ENCODE measurements around the gene LSAMP. TPM values are rescaled to one million over a fixed set of nuclear protein-coding genes. Genes with fewer than 3 reads are reported as not detected.

LSAMP gene
- total RNA-seq: 1 to 10 TPM; 1.2 to 3.0 (median 1.8) TPM

DNA sequence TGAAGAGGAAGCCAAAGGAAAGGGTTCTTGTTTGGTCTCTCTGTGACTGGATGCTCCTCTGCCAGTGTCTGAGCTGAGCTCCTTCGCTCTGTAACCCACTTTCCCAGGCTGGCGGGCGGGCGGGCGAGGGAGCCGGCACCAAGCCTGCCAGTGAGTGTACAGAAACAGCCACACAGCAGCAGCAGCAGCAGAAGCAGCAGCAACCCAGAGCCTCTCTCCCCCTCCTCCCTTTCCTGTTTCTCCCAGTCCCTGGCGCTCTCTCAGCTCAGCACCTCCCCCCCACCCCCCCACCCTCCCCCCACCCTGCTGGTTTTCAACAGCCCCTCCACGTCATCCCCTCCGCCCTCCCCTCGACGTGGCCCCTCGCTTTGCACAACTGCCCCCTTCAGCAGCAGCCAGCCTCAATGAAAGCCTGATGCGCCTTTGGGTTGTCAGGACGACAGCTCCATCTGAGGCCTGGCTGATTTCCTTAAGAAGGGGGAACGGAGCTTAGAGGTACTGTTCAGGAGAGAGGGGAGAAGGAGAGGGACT lies at the start of gene LSAMP:
Gene LSAMP, minus strand, starts transcription at position 177 of the 531 bp plus-strand sequence.
- peak within 1 kb of the TSS; percentile 37 to 51 (median 37) for H3K4me3 ChIP-seq
- H3K27ac ChIP-seq (replicated peaks in 1 of 4): no peak within 1 kb of the TSS
- 3% methylated on average over 15 of the region's 15 CpGs for WGBS
- H3K4me1 ChIP-seq: no peaks in the 10 kb centered on the region
- intact Hi-C loops (cut with DNase I): no loop called here
- H3K27me3 ChIP-seq: peaks cover 0 to 13% (median 2%) of the 10 kb centered on the region in 4 donors
- H3K36me3 ChIP-seq: no peaks in the 10 kb centered on the region
- no peak for DNase-seq (ENCODE audit: extremely low spot score)
- H3K9me3 ChIP-seq: no peaks in the 10 kb centered on the region
- TF ChIP-seq POLR2A (IDR thresholded peaks at IDR 0.05; ENCODE audit: low read depth): no peak
- TF ChIP-seq, protein P1, sequence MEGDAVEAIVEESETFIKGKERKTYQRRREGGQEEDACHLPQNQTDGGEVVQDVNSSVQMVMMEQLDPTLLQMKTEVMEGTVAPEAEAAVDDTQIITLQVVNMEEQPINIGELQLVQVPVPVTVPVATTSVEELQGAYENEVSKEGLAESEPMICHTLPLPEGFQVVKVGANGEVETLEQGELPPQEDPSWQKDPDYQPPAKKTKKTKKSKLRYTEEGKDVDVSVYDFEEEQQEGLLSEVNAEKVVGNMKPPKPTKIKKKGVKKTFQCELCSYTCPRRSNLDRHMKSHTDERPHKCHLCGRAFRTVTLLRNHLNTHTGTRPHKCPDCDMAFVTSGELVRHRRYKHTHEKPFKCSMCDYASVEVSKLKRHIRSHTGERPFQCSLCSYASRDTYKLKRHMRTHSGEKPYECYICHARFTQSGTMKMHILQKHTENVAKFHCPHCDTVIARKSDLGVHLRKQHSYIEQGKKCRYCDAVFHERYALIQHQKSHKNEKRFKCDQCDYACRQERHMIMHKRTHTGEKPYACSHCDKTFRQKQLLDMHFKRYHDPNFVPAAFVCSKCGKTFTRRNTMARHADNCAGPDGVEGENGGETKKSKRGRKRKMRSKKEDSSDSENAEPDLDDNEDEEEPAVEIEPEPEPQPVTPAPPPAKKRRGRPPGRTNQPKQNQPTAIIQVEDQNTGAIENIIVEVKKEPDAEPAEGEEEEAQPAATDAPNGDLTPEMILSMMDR (IDR thresholded peaks at IDR 0.05): no peak
- no peak for TF ChIP-seq POLR2AphosphoS5 (IDR thresholded peaks at IDR 0.05)

DNA sequence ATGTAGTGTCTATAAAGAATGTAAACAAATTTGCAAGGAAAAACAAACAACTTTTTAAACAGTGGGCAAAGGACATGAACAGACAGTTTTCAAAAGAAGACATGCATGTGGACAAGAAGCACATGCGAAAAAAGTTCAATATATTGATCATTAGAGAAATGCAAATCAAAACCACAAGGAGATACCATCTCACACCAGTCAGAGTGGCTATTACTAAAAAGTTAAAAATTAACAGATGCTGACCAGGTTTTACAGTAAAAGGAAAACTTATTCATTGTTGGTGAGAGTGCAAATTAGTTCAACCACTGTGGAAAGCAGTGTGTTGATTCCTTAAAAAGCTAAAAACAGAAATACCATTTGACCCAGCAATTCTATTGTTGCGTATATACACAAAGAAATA lies 47.1 kb upstream of the LSAMP start:
- H3K4me1 ChIP-seq: no peaks in the 10 kb centered on the region
- no peak overlapping the region for H3K27ac ChIP-seq (replicated peaks in 1 of 4)
- TF ChIP-seq EP300 (IDR thresholded peaks at IDR 0.05): no peak
- TF ChIP-seq POLR2AphosphoS5 (IDR thresholded peaks at IDR 0.05): no peak
- no peak for TF ChIP-seq POLR2A (IDR thresholded peaks at IDR 0.05; ENCODE audit: low read depth)
- TF ChIP-seq, protein P1 (IDR thresholded peaks at IDR 0.05): no peak
- intact Hi-C loops (cut with DNase I): no loop called here
- H3K27me3 ChIP-seq: no peaks in the 10 kb centered on the region
- H3K9me3 ChIP-seq: peaks cover 0 to 6% (median 0%) of the 10 kb centered on the region in 4 donors
- no peak overlapping the region for H3K4me3 ChIP-seq
- no peaks in the 10 kb centered on the region for H3K36me3 ChIP-seq
- WGBS: 51% methylated on average over 2 of the region's 2 CpGs
- no peak for DNase-seq (ENCODE audit: extremely low spot score)

- 78% methylated on average over 4 of the region's 4 CpGs for WGBS
- DNase-seq (ENCODE audit: extremely low spot score): no peak
- Histone ChIP-seq H3K36me3 (no peaks in the 10 kb centered on the region), H3K9me3 (peaks cover 0 to 10% (median 0%) of the 10 kb centered on the region in 4 donors), H3K27ac (replicated peaks in 1 of 4) (no peak overlapping the region), H3K4me1 (no peaks in the 10 kb centered on the region), H3K27me3 (no peaks in the 10 kb centered on the region), H3K4me3 (no peak overlapping the region)
- intact Hi-C loops (cut with DNase I): no loop called here
- TF ChIP-seq POLR2A (IDR thresholded peaks at IDR 0.05; ENCODE audit: low read depth) (no peak), POLR2AphosphoS5 (IDR thresholded peaks at IDR 0.05) (no peak), EP300 (IDR thresholded peaks at IDR 0.05) (no peak)
- TF ChIP-seq, protein P1 (IDR thresholded peaks at IDR 0.05): no peak
Measured at GRCh38 chr3:116483135-116483534, 37.8 kb upstream of the LSAMP start.

DNA sequence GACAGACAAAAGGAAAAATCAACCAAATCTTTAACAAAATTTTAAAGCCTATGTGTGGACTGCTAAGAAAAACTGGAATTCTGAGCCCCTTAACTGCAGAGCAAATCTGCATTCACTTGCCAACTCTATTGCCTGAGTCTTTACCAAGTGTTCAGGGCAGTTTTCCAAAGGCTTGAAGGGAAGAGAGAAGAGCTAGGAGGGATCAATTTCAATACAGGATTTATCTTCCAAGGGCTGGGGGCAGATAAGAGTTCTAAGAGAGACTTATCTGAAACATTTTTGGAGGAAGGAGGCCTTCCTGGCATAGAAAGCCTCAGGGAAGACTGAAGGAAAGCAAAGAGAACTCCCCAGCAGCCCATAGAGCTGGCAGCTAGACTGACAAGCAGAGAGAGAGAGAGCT lies 31.4 kb upstream of the LSAMP start:
- no peak for TF ChIP-seq POLR2AphosphoS5 (IDR thresholded peaks at IDR 0.05)
- TF ChIP-seq, protein P1 (IDR thresholded peaks at IDR 0.05): no peak
- no peak for TF ChIP-seq EP300 (IDR thresholded peaks at IDR 0.05)
- TF ChIP-seq POLR2A (IDR thresholded peaks at IDR 0.05; ENCODE audit: low read depth): no peak
- Histone ChIP-seq H3K27me3 (no peaks in the 10 kb centered on the region), H3K36me3 (no peaks in the 10 kb centered on the region), H3K4me1 (no peaks in the 10 kb centered on the region), H3K4me3 (no peak overlapping the region), H3K9me3 (peaks cover 0 to 10% (median 0%) of the 10 kb centered on the region in 4 donors), H3K27ac (replicated peaks in 1 of 4) (no peak overlapping the region)
- DNase-seq (ENCODE audit: extremely low spot score): no peak
- intact Hi-C loops (cut with DNase I): no loop called here

GRCh38 chr3:116474801-116475200 lies 29.5 kb upstream of the LSAMP start:
- no peak for DNase-seq (ENCODE audit: extremely low spot score)
- H3K36me3 ChIP-seq: no peaks in the 10 kb centered on the region
- H3K27me3 ChIP-seq: no peaks in the 10 kb centered on the region
- H3K27ac ChIP-seq (replicated peaks in 1 of 4): no peak overlapping the region
- no peaks in the 10 kb centered on the region for H3K4me1 ChIP-seq
- intact Hi-C loops (cut with DNase I): no loop called here
- H3K4me3 ChIP-seq: no peak overlapping the region
- no peaks in the 10 kb centered on the region for H3K9me3 ChIP-seq
- TF ChIP-seq POLR2AphosphoS5 (IDR thresholded peaks at IDR 0.05): no peak
- TF ChIP-seq, protein P1 (IDR thresholded peaks at IDR 0.05): no peak

Data from esophagus muscularis mucosa (tissue), 4 donors.